Upper lobe of right lung (tissue), 1 donor: Measurements from ENCODE around the gene MAK. TPM values are rescaled to one million over a fixed set of nuclear protein-coding genes. Genes with fewer than 3 reads are reported as not detected.

ENCODE experiments used
- ATAC-seq: fragments of 200-7000 bp; cut with Tn5 transposase; one replicate; pipeline ENCODE4 v1.9.1; 2020; ENCODE audit warnings: mild to moderate bottlenecking, moderate library complexity
- DNase-seq: peaks from one replicate; pipeline ENCODE4 v3.0.0-alpha.2; 2020
- H3K27ac ChIP-seq: fragments of 200-600 bp; one replicate; pipeline ENCODE4 v1.8.0; 2022
- H3K27me3 ChIP-seq: fragments of 200-600 bp; one replicate; pipeline ENCODE4 v1.8.0; 2022; ENCODE audit warnings: mild to moderate bottlenecking
- H3K36me3 ChIP-seq: fragments of 200-600 bp; one replicate; pipeline ENCODE4 v1.8.0; 2022
- H3K4me1 ChIP-seq: fragments of 200-600 bp; one replicate; pipeline ENCODE4 v1.8.0; 2022
- H3K4me3 ChIP-seq: fragments of 200-600 bp; one replicate; pipeline ENCODE4 v1.8.0; 2022; ENCODE audit warnings: mild to moderate bottlenecking
- H3K9me3 ChIP-seq: fragments of 200-600 bp; one replicate; pipeline ENCODE4 v1.8.0; 2022
- CTCF ChIP-seq: fragments of 200-600 bp; IDR thresholded peaks from one replicate; pipeline ENCODE4 v1.8.0; 2022; ENCODE audit warnings: antibody characterized with exemption
- intact Hi-C: fragments of 100-400 bp; cut with DNase I; formaldehyde crosslinking; loops from one replicate; pipeline ENCODE4 v1.11.0; 2022
- total RNA-seq: library from RNA; stranded (reverse); fragmentation: NEBNext Ultra II Directional; extraction: Animal tissue kit (Norgen Biotek cat#: 25700); gene quantifications from one replicate; pipeline ENCODE4 v1.2.1, GENCODE V29; 2021
- donor health status: DM: no; HTN: yes; CAD: no; lungs with severe emphysema.

The MAK gene
- total RNA-seq, 1 donor from 2014 or later: 0.29 TPM

- Histone ChIP-seq H3K36me3 (peaks cover 7% of the 10 kb centered on the region), H3K9me3 (no peaks in the 10 kb centered on the region), H3K4me1 (peaks cover 15% of the 10 kb centered on the region), H3K4me3 (peak overlapping the region; percentile 64), H3K27ac (peak overlapping the region; percentile 88), H3K27me3 (no peaks in the 10 kb centered on the region)
- no peak for TF ChIP-seq CTCF
- intact Hi-C loops: no loop called here
- DNase-seq: peak; percentile 80
- ATAC-seq: peak; percentile 38
These were observed 117.9 kb downstream of the MAK start for GRCh38 chr6:10720265-10720959.

- Histone ChIP-seq H3K27me3 (no peaks in the 10 kb centered on the region), H3K9me3 (no peaks in the 10 kb centered on the region), H3K27ac (peak overlapping the region; percentile 88), H3K4me1 (peaks cover 15% of the 10 kb centered on the region), H3K4me3 (peak overlapping the region; percentile 64), H3K36me3 (peaks cover 2% of the 10 kb centered on the region)
- intact Hi-C loops: no loop called here
- ATAC-seq: no peak
- DNase-seq: peak; percentile 64
- no peak for TF ChIP-seq CTCF
These were observed 118.4 kb downstream of the MAK start for GRCh38 chr6:10719964-10720264.

GRCh38 chr6:10719296-10719963 lies 118.9 kb downstream of the MAK start:
- peak overlapping the region; percentile 88 for H3K27ac ChIP-seq
- peak overlapping the region; percentile 64 for H3K4me3 ChIP-seq
- H3K9me3 ChIP-seq: no peaks in the 10 kb centered on the region
- no peak for TF ChIP-seq CTCF
- H3K4me1 ChIP-seq: peaks cover 10% of the 10 kb centered on the region
- no peaks in the 10 kb centered on the region for H3K27me3 ChIP-seq
- ATAC-seq (no peak), DNase-seq (no peak)
- intact Hi-C loops: no loop called here
- H3K36me3 ChIP-seq: no peaks in the 10 kb centered on the region

- Histone ChIP-seq H3K9me3 (no peaks in the 10 kb centered on the region), H3K27me3 (no peaks in the 10 kb centered on the region), H3K27ac (no peak overlapping the region), H3K4me3 (no peak overlapping the region), H3K4me1 (no peaks in the 10 kb centered on the region), H3K36me3 (peaks cover 17% of the 10 kb centered on the region)
- no peak for TF ChIP-seq CTCF
- ATAC-seq (no peak), DNase-seq (no peak)
- intact Hi-C loops: no loop called here
These were observed 124.4 kb downstream of the MAK start for GRCh38 chr6:10713962-10714361.

Other genes starting within 250 kb of the MAK start
- not detected for gene C6orf52, start 143.9 kb downstream of the MAK start, total RNA-seq
- 11.6 TPM for gene PAK1IP1, start 143.6 kb downstream of the MAK start, total RNA-seq
- gene TMEM14C, start 115.5 kb downstream of the MAK start, total RNA-seq: 87.5 TPM
- 50.1 TPM for gene TMEM14B, start 90.7 kb downstream of the MAK start, total RNA-seq
- not detected for gene GCM2, start 43.5 kb upstream of the MAK start, total RNA-seq
- 0.58 TPM for gene SYCP2L, start 48.5 kb upstream of the MAK start, total RNA-seq
- 0.23 TPM for gene ELOVL2, start 205.8 kb upstream of the MAK start, total RNA-seq